KMS-11 (cell line): ENCODE results near the gene TMEM208.

Experiments
- H2AFZ ChIP-seq: fragments of 200-600 bp; sonication (generic); 2 replicates; pipeline ENCODE4 v1.6.1; 2016; ENCODE audit warnings: antibody characterized with exemption, mixed run types, low read depth
- H3K27ac ChIP-seq: fragments of 200-600 bp; sonication (generic); 2 replicates; pipeline ENCODE4 v1.6.1; 2016; ENCODE audit warnings: mild to moderate bottlenecking, mixed run types
- H3K27me3 ChIP-seq: fragments of 200-600 bp; sonication (generic); 2 replicates; pipeline ENCODE4 v1.6.1; 2017; ENCODE audit warnings: mild to moderate bottlenecking, low read depth, mixed run types, moderate library complexity; ENCODE audit not compliant: insufficient read depth
- H3K36me3 ChIP-seq: fragments of 200-600 bp; sonication (generic); 2 replicates; pipeline ENCODE4 v1.6.1; 2017; ENCODE audit warnings: mild to moderate bottlenecking, mixed run types; ENCODE audit not compliant: insufficient read depth
- H3K4me1 ChIP-seq: fragments of 200-600 bp; sonication (generic); 2 replicates; pipeline ENCODE4 v1.6.1; 2016; ENCODE audit warnings: mild to moderate bottlenecking, low read depth, mixed run types; ENCODE audit not compliant: poor library complexity, severe bottlenecking
- H3K4me2 ChIP-seq: fragments of 200-600 bp; sonication (generic); 2 replicates; pipeline ENCODE4 v1.7.0; 2016; ENCODE audit warnings: mild to moderate bottlenecking, mixed run types
- H3K4me3 ChIP-seq: fragments of 200-600 bp; sonication (generic); IDR thresholded peaks from 2 replicates; pipeline ENCODE4 v1.6.1; 2017; ENCODE audit warnings: low read depth, low read length, mixed read lengths; ENCODE audit not compliant: insufficient read depth
- H3K79me2 ChIP-seq: fragments of 200-600 bp; sonication (generic); 2 replicates; pipeline ENCODE4 v1.6.1; 2016; ENCODE audit warnings: low read depth, mixed run types; ENCODE audit not compliant: insufficient read depth
- H3K9ac ChIP-seq: fragments of 200-600 bp; sonication (generic); 2 replicates; pipeline ENCODE4 v1.6.1; 2016; ENCODE audit warnings: mild to moderate bottlenecking, mixed run types
- H4K20me1 ChIP-seq: fragments of 200-600 bp; sonication (generic); 2 replicates; pipeline ENCODE4 v1.6.1; 2016; ENCODE audit warnings: mild to moderate bottlenecking, mixed run types; ENCODE audit not compliant: insufficient read depth
- CTCF ChIP-seq: fragments of 200-600 bp; sonication (generic); conservative IDR thresholded peaks from 2 replicates; pipeline ENCODE4 v1.6.1; 2017; ENCODE audit warnings: low read depth, mild to moderate bottlenecking, antibody characterized with exemption, low read length, moderate library complexity, mixed read lengths

TMEM208 gene

DNA sequence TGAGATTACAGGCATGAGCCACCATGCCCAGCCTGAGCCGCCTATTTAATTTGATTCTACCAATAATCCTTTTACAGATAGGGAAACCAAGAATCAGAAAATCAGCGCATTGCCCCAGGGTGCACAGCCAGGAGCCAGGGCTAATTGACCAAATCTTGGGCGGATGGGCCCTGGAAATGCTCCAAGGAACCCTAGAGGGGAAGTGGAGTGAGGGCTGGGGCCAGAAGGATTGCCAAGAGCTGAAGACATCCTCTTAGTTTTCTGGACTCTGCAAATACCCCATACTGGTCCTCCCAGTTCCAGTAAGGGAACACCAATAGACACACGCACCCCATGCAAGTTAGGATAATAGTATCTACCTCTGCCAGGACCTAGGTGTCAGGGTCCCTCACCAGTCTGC is 16.6 kb downstream of the TMEM208 start:
- Histone ChIP-seq H3K27me3 (peaks cover 5% of the 10 kb centered on the region), H3K4me2 (no peak overlapping the region), H3K36me3 (no peaks in the 10 kb centered on the region), H3K4me1 (peaks cover 40% of the 10 kb centered on the region), H4K20me1 (no peaks in the 10 kb centered on the region), H3K79me2 (no peaks in the 10 kb centered on the region), H3K4me3 (no peak overlapping the region), H3K9ac (no peak overlapping the region), H3K27ac (no peak overlapping the region), H2AFZ (no peak overlapping the region)
- TF ChIP-seq CTCF, result no peak

DNA sequence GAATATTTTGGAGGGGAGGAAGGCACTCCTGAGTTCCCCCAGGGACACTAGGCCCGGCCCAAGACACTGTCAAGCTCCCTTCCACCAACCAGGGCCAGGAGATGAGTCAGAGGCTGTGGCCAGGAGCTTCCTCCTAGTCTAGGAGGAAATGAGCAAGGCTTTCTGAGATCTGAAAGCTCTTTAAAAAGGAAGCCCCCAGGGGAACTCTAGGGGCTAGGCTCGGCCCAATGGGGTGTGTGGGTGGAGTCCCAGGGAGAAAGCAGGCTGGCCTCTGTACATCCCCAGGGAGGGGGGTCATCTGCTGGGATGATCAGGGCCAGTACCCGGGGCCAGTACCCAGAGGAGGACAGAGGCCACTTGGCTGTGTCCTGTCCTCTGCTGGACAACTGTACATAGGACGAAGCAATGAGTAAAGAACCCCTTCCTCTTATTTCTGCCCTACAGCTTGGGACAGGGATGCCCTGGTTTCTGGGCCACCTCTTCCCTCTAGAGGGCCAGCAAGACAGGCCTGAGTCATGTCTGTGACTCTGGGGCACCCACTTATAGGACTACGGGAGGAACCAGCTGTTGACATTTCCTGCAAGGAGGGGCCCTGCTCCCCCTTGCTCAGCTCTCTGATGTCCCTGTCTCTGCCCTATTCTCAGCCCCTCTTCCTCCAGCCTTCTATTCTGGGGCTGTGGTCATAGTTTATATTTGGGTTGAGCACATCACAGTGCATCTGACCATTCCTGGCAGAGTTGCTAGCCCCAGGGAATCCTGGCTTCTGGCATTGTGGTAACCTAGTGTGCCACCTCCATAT is 17.7 kb downstream of the TMEM208 start:
- TF ChIP-seq CTCF, result no peak
- Histone ChIP-seq H3K36me3 (no peaks in the 10 kb centered on the region), H3K4me2 (peak overlapping the region; percentile 100; the same call in 1 of the 2 replicates), H3K79me2 (no peaks in the 10 kb centered on the region), H3K9ac (no peak overlapping the region), H3K27ac (no peak overlapping the region), H3K4me1 (peaks cover 40% of the 10 kb centered on the region), H3K4me3 (no peak overlapping the region), H2AFZ (no peak overlapping the region), H4K20me1 (no peaks in the 10 kb centered on the region), H3K27me3 (peaks cover 16% of the 10 kb centered on the region)

DNA sequence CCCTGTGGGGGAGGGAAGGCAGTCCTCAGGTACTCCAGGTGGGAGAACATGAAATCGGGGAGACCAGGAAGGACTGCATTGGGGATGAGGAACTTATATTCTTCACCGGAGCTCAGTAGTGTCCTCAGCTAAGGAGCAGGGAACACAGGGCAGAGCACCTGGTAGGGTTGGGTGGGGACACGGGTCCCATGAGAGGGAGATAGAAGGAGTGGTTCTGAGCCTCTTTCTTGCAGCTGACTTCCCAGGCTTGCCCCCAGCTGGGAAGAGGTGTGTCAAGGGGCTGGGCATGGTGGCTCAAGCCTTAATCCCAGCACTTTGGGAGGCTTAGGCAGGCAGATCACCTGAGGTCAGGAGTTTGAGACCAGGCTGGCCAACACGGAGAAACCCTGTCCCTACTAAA is 18.3 kb downstream of the TMEM208 start:
- H3K9ac ChIP-seq, result no peak overlapping the region

GRCh38 chr16:67245674-67246080 is 18.7 kb downstream of the TMEM208 start:
- Histone ChIP-seq H3K9ac (peak overlapping the region; percentile 43; the same call in 1 of the 2 replicates), H3K79me2 (no peaks in the 10 kb centered on the region), H3K36me3 (no peaks in the 10 kb centered on the region), H3K4me2 (peak overlapping the region; percentile 100), H3K4me3 (peak overlapping the region; percentile 24), H3K27me3 (peaks cover 27% of the 10 kb centered on the region), H2AFZ (peak overlapping the region; percentile 81), H3K4me1 (peaks cover 40% of the 10 kb centered on the region), H3K27ac (0 out of 2 replicates have a peak overlapping the region, but pooled peaks have one; percentile 46), H4K20me1 (no peaks in the 10 kb centered on the region)
- no peak for TF ChIP-seq CTCF

More for the DNA sequence above, 18.3 kb downstream of the TMEM208 start:
- no peak overlapping the region for H3K27ac ChIP-seq
- peak overlapping the region; percentile 100 for H3K4me2 ChIP-seq
- no peak overlapping the region; the same call in 1 of the 2 replicates for H2AFZ ChIP-seq
- H3K4me1 ChIP-seq, result peaks cover 40% of the 10 kb centered on the region
- H3K79me2 ChIP-seq, result no peaks in the 10 kb centered on the region
- no peak overlapping the region for H3K4me3 ChIP-seq
- H4K20me1 ChIP-seq, result no peaks in the 10 kb centered on the region
- no peak for TF ChIP-seq CTCF
- no peaks in the 10 kb centered on the region for H3K36me3 ChIP-seq
- H3K27me3 ChIP-seq, result peaks cover 22% of the 10 kb centered on the region
